H1 (cell line): Measurements from ENCODE around the gene IL10. TPM values are rescaled to one million over a fixed set of nuclear protein-coding genes. Genes with fewer than 3 reads are reported as not detected.

Experiments used
- CTCF ChIA-PET: fragments of 300-600 bp; sonication (Branson Sonifier 250); formaldehyde crosslinking; loops from one replicate; lab custom pipeline; 2021; ENCODE audit not compliant: partially characterized antibody; lab: Charles Lee
- POLR2A ChIA-PET: fragments of 300-600 bp; sonication (Branson Sonifier 250); formaldehyde crosslinking; loops from one replicate; lab custom pipeline; 2021; ENCODE audit warnings: inconsistent platforms; ENCODE audit not compliant: partially characterized antibody; lab: Charles Lee
- DNase-seq, 2 experiments: peaks; one replicate each; pipeline versions ENCODE4 v3.0.0 to v3.0.0-alpha.2; 2010 to 2022; ENCODE audit warnings: low spot score in 2 of 2, low read depth in 1 of 2, mixed read lengths in 1 of 2
- FAIRE-seq: peaks from 2 replicates; lab custom pipeline; 2011; peaks lifted over from hg19 to GRCh38; lab: Jason Lieb, UNC
- H2AFZ ChIP-seq: 2 replicates; pipeline ENCODE4 v1.8.1; 2012; ENCODE audit warnings: low read length, inconsistent platforms
- H2AK5ac ChIP-seq: 2 replicates; pipeline ENCODE4 v1.6.1; 2013; ENCODE audit warnings: low read depth, low read length
- H2BK120ac ChIP-seq: replicated peaks from 2 replicates; pipeline ENCODE3; 2013; ENCODE audit warnings: low read depth, low read length, inconsistent platforms
- H2BK12ac ChIP-seq: 2 replicates; pipeline ENCODE4 v1.6.1; 2013; ENCODE audit warnings: low read depth, low read length
- H2BK15ac ChIP-seq: 2 replicates; pipeline ENCODE4 v1.6.1; 2013; ENCODE audit warnings: low read length
- H2BK20ac ChIP-seq: 2 replicates; pipeline ENCODE4 v1.6.1; 2013; ENCODE audit warnings: low read length
- H2BK5ac ChIP-seq: 2 replicates; pipeline ENCODE4 v1.6.1; 2013; ENCODE audit warnings: low read depth, low read length
- H3K14ac ChIP-seq: 2 replicates; pipeline ENCODE4 v1.6.1; 2013; ENCODE audit warnings: inconsistent platforms; ENCODE audit not compliant: insufficient read length
- H3K18ac ChIP-seq: 2 replicates; pipeline ENCODE4 v1.6.1; 2013; ENCODE audit warnings: low read length; ENCODE audit errors: extremely low read depth
- H3K23ac ChIP-seq: 2 replicates; pipeline ENCODE4 v1.6.1; 2013; ENCODE audit warnings: inconsistent platforms; ENCODE audit not compliant: insufficient read length
- H3K23me2 ChIP-seq: 2 replicates; pipeline ENCODE4 v1.6.1; 2013; ENCODE audit warnings: low read depth, low read length
- H3K27ac ChIP-seq: 2 replicates; pipeline ENCODE4 v1.6.1; 2011; ENCODE audit warnings: low read depth, low read length, inconsistent platforms
- H3K27me3 ChIP-seq, 4 experiments: replicated peaks in 1 of 4; 1 replicate in 1 of 4; 2 replicates in 3 of 4; pipeline versions ENCODE4 v1.6.1 to v1.8.1; 2011 to 2013; ENCODE audit warnings: low read length in 3 of 4, mild to moderate bottlenecking in 3 of 4, inconsistent platforms in 2 of 4, mixed read lengths in 2 of 4, moderate library complexity in 1 of 4; ENCODE audit not compliant: control insufficient read depth in 3 of 4, insufficient read depth in 3 of 4; ENCODE audit errors: extremely low read depth in 1 of 4
- H3K36me3 ChIP-seq, 4 experiments: 2 replicates each; pipeline versions ENCODE4 v1.6.1 to v1.8.1; 2011 to 2013; ENCODE audit warnings: mild to moderate bottlenecking in 4 of 4, low read length in 3 of 4, moderate library complexity in 2 of 4, control low read depth in 1 of 4, inconsistent platforms in 1 of 4; ENCODE audit not compliant: insufficient read depth in 4 of 4, control insufficient read depth in 2 of 4
- H3K4ac ChIP-seq: replicated peaks from 2 replicates; pipeline ENCODE3; 2013; ENCODE audit warnings: low read length, low read depth, mixed read lengths, inconsistent platforms; ENCODE audit not compliant: insufficient read length
- H3K4me1 ChIP-seq, 4 experiments: replicated peaks in 1 of 4; 1 replicate in 1 of 4; 2 replicates in 3 of 4; pipeline versions ENCODE4 v1.6.1 to v1.8.1; 2011 to 2013; ENCODE audit warnings: low read length in 3 of 4, inconsistent platforms in 2 of 4, mixed read lengths in 1 of 4; ENCODE audit not compliant: insufficient read depth in 4 of 4, control insufficient read depth in 3 of 4
- H3K4me2 ChIP-seq, 2 experiments: 2 replicates each; pipeline versions ENCODE4 v1.6.1 to v1.8.1; 2011 to 2013; ENCODE audit warnings: low read depth in 2 of 2, low read length in 2 of 2, control low read depth in 1 of 2, inconsistent platforms in 1 of 2, mild to moderate bottlenecking in 1 of 2; ENCODE audit not compliant: insufficient read depth in 1 of 2
- H3K4me3 ChIP-seq, 4 experiments: fragments of 200-600, 300-600 bp in 1 of 4; sonication (generic), shearing (Covaris generic), sonication (Bioruptor Twin) in 1 of 4; 2 replicates each; pipeline versions ENCODE4 v1.5.1 to v1.8.1; 2011 to 2016; ENCODE audit warnings: low read length in 4 of 4, low read depth in 3 of 4, control low read depth in 2 of 4, inconsistent platforms in 2 of 4, mild to moderate bottlenecking in 2 of 4, mixed read lengths in 1 of 4, moderate library complexity in 1 of 4; ENCODE audit not compliant: insufficient read depth in 2 of 4; ENCODE audit errors: extremely low read depth in 1 of 4
- H3K56ac ChIP-seq: replicated peaks from 2 replicates; pipeline ENCODE3; 2013; ENCODE audit warnings: low read depth, mild to moderate bottlenecking, mixed read lengths, low read length, inconsistent platforms; ENCODE audit not compliant: insufficient read length
- H3K79me1 ChIP-seq: 2 replicates; pipeline ENCODE4 v1.6.1; 2013; ENCODE audit warnings: low read depth, low read length, control low read depth
- H3K79me2 ChIP-seq, 2 experiments: 2 replicates each; pipeline versions ENCODE4 v1.6.1 to v1.8.1; 2012 to 2013; ENCODE audit warnings: low read length in 2 of 2, mild to moderate bottlenecking in 2 of 2, inconsistent platforms in 1 of 2; ENCODE audit not compliant: insufficient read depth in 2 of 2, control insufficient read depth in 1 of 2
- H3K9ac ChIP-seq, 4 experiments: replicated peaks in 1 of 4; 1 replicate in 1 of 4; 2 replicates in 3 of 4; pipeline versions ENCODE4 v1.6.1 to v1.8.1; 2011 to 2013; ENCODE audit warnings: low read depth in 3 of 4, low read length in 3 of 4, control low read depth in 2 of 4, mild to moderate bottlenecking in 2 of 4, moderate library complexity in 2 of 4, inconsistent platforms in 1 of 4; ENCODE audit errors: extremely low read depth in 1 of 4
- H3K9me3 ChIP-seq, 2 experiments: 2 replicates each; pipeline versions ENCODE4 v1.6.1 to v1.8.1; 2012 to 2013; ENCODE audit warnings: mild to moderate bottlenecking in 2 of 2, moderate library complexity in 2 of 2, control low read depth in 1 of 2, inconsistent platforms in 1 of 2, low read depth in 1 of 2, low read length in 1 of 2, mixed read lengths in 1 of 2; ENCODE audit not compliant: insufficient read depth in 2 of 2
- H4K20me1 ChIP-seq, 2 experiments: replicated peaks in 1 of 2; 2 replicates each; pipeline versions ENCODE3 to v1.8.1; 2011 to 2013; ENCODE audit warnings: inconsistent platforms in 2 of 2, low read length in 2 of 2, mild to moderate bottlenecking in 1 of 2; ENCODE audit not compliant: insufficient read depth in 2 of 2, control insufficient read depth in 1 of 2
- H4K5ac ChIP-seq: 2 replicates; pipeline ENCODE4 v1.6.1; 2013; ENCODE audit warnings: low read length, low read depth, mixed read lengths, inconsistent platforms; ENCODE audit not compliant: insufficient read length
- H4K8ac ChIP-seq: 2 replicates; pipeline ENCODE4 v1.8.0; 2013; ENCODE audit warnings: mild to moderate bottlenecking, moderate library complexity, low read length, inconsistent platforms; ENCODE audit not compliant: insufficient read depth; ENCODE audit errors: extremely low read depth
- H4K91ac ChIP-seq: replicated peaks from 2 replicates; pipeline ENCODE3; 2013; ENCODE audit warnings: low read length, mixed read lengths, inconsistent platforms; ENCODE audit not compliant: insufficient read length
- KDM1A ChIP-seq: fragments of 200-600, 300-600 bp; sonication (generic); IDR thresholded peaks from 2 replicates; pipeline ENCODE4 v1.7.1; 2016; ENCODE audit warnings: mild to moderate bottlenecking, low read length, borderline replicate concordance
- WGBS, 2 experiments: shearing (Covaris generic) in 1 of 2; methylation state at CpG; one replicate each; pipeline versions ENCODE4 v1.1.6 to v1.1.7; 2013 to 2015; ENCODE audit warnings: low lambda C conversion rate in 2 of 2, mixed read lengths in 2 of 2, inconsistent platforms in 1 of 2, low coverage in 1 of 2, missing lambda C conversion rate in 1 of 2; ENCODE audit not compliant: insufficient replicate concordance in 2 of 2, insufficient coverage in 1 of 2, insufficient read length in 1 of 2; ENCODE audit errors: extremely low coverage in 1 of 2, missing lambda C conversion rate in 1 of 2; 5-methylcytosine and 5-hydroxymethylcytosine counted together
- polyA plus RNA-seq, 7 experiments: library from polyadenylated mRNA; depleted of rRNA in 3 of 7; stranded (reverse) in 5 of 7; unstranded in 2 of 7; fragments of >200 nt in 5 of 7; fragments of 200-250 nt in 2 of 7; gene quantifications; 1 replicate in 5 of 7; 2 replicates in 1 of 7; 4 replicates in 1 of 7; pipeline versions ENCODE4 v1.2.1 to v1.2.3, GENCODE V29; 2011 to 2013; ENCODE audit warnings: missing spikeins in 2 of 7, mixed read lengths in 2 of 7
- total RNA-seq: library from RNA; stranded (reverse); fragmentation: NEBNext Ultra II Directional; extraction: Animal tissue kit (Norgen Biotek cat#: 25700); gene quantifications from 2 replicates; pipeline ENCODE4 v1.2.1, GENCODE V29; 2021

The IL10 gene
- total and polyA plus RNA-seq, 2 of the 8 experiments (the other 6 are each of a cell fraction or from before 2014, with no cell fraction given): not detected

DNA sequence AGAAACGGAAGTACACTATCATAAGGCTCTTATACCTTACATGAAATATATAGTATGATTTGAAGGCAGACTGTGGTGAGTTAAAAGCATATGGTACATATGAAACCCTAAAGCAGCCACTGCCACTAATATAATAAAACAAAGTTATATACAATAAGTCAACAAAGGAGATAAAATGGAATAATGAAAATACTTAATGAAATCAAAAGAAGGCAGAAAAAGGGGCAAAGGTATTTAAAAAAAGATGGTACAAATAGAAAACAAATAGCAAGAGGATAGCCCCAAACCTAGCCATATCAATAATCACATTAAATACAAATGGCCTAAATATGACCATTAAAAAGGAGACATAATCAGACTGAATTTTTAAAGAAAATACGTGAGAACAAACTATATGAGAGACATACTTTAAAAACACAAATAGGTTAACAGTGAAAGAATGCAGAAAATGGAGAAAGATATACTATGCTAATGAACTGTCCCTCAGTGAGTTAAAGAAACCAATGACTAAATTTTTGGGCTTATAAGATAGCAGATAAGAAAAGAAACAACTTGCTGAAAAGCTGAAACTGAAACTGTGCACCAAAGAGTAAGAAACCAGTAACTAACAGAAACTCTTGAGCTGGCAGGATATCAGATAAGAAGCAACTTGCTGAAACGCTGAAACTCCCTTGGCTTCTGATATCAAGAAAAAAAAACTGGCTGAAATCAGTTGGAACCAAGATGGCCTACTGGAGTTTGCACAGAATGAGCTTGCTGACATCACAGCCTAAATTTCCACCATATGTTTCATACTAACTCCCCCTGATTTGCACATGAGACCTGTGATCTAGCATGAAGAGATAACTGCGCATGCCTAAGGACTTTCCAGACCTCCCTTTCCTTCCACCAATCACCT, 44.3 kb upstream of the IL10 start:
- H3K79me2 ChIP-seq: no peaks in the 10 kb centered on the region
- H2BK120ac ChIP-seq: no peak overlapping the region
- no peak overlapping the region for H4K5ac ChIP-seq
- no peaks in the 10 kb centered on the region for H3K27me3 ChIP-seq
- no peak overlapping the region for H2BK5ac ChIP-seq
- no peak for TF ChIP-seq KDM1A
- H3K4me1 ChIP-seq: peaks cover 0 to 7% (median under 1%) of the 10 kb centered on the region in 4 experiments; a peak in 1 of 7 replicates
- no peak overlapping the region for H3K56ac ChIP-seq
- CTCF ChIA-PET: interaction anchor here (0.6 to 3.6 kb wide), 10 partner anchors 7 to 273 kb away, joined by 3 to 18 read pairs (median 4); no protein-coding TSS in a partner anchor
- no peaks in the 10 kb centered on the region for H4K20me1 ChIP-seq
- H3K4ac ChIP-seq: no peak overlapping the region
- no peak overlapping the region for H3K4me3 ChIP-seq
- FAIRE-seq (no peak), DNase-seq (no peak)
- H3K27ac ChIP-seq: no peak overlapping the region
- H3K9ac ChIP-seq: no peak overlapping the region
- H2BK15ac ChIP-seq: no peak overlapping the region
- no peak overlapping the region for H2BK12ac ChIP-seq
- H2AK5ac ChIP-seq: no peak overlapping the region
- no peak overlapping the region for H3K14ac ChIP-seq
- no peak overlapping the region for H3K23ac ChIP-seq
- H3K18ac ChIP-seq: no peak overlapping the region
- peaks cover 0 to 5% of the 10 kb centered on the region in 2 experiments; a peak in 1 of 4 replicates for H3K9me3 ChIP-seq
- no peak overlapping the region for H2AFZ ChIP-seq
- no peak overlapping the region for H2BK20ac ChIP-seq
- POLR2A ChIA-PET: no interaction called here
- H3K4me2 ChIP-seq: no peak overlapping the region
- H4K8ac ChIP-seq: no peak overlapping the region
- no peak overlapping the region for H4K91ac ChIP-seq
- H3K79me1 ChIP-seq: no peaks in the 10 kb centered on the region
- no peaks in the 10 kb centered on the region for H3K36me3 ChIP-seq
- H3K23me2 ChIP-seq: no peaks in the 10 kb centered on the region
- 85% methylated on average over 4 of the region's 4 CpGs; no CpG with 5 or more reads in 1 of the 2 experiments for WGBS, 2 experiments
